ENCODE data around the gene QKI. TPM values are rescaled to one million over a fixed set of nuclear protein-coding genes. Genes with fewer than 3 reads are reported as not detected.

The QKI gene
- total and polyA plus RNA-seq, 8 donors: 136 to 195 (median 158) TPM

DNA sequence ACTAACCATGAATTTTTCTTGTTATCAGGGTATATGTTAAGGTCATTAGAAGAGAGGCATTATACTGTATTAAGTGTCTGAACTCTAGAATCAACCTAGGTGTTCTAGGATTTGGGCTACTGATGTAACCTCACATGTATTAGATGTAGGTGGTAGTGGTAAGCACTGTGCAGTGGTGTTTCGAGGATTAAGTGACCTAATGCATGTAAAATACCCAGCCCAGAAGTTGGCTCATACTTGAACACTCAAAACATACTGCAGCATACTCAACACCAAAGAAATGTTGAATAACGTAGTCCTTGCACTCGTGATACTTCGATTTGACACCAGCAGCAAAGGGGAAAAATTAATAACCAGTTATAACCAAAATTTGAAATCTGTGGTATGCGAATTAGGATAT lies 48.7 kb downstream of the QKI start:
- TF ChIP-seq, protein P1, sequence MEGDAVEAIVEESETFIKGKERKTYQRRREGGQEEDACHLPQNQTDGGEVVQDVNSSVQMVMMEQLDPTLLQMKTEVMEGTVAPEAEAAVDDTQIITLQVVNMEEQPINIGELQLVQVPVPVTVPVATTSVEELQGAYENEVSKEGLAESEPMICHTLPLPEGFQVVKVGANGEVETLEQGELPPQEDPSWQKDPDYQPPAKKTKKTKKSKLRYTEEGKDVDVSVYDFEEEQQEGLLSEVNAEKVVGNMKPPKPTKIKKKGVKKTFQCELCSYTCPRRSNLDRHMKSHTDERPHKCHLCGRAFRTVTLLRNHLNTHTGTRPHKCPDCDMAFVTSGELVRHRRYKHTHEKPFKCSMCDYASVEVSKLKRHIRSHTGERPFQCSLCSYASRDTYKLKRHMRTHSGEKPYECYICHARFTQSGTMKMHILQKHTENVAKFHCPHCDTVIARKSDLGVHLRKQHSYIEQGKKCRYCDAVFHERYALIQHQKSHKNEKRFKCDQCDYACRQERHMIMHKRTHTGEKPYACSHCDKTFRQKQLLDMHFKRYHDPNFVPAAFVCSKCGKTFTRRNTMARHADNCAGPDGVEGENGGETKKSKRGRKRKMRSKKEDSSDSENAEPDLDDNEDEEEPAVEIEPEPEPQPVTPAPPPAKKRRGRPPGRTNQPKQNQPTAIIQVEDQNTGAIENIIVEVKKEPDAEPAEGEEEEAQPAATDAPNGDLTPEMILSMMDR (IDR thresholded peaks at IDR 0.05): no peak

DNA sequence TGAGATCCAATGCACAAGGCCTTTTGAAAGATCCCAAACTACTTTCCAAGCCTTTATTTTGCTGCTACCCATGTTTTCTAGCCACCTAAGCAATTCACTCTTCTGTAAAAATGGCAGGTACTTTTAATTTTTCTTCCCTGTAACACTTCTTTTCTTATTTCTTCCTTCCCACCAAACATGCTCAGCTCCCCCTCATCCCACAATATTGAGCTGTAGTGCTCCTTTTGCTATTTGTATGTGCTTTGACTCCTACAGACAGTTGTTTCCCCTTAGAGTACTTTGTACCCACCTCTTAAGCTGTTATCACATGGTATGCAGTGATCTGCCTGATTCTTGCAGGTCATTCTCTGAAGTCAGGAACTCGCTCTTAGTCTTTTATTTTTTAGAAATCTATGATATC lies 49.3 kb downstream of the QKI start:
- Histone ChIP-seq H3K36me3 (no peaks in the 10 kb centered on the region), H3K9me3 (no peaks in the 10 kb centered on the region), H3K4me3 (no peak overlapping the region), H3K4me1 (peaks cover 8 to 55% of the 10 kb centered on the region in 2 donors), H3K27ac (no peak overlapping the region), H3K27me3 (no peaks in the 10 kb centered on the region)
- intact Hi-C loops (cut with DNase I): no loop called here
- ATAC-seq: no peak
- no peak for DNase-seq
- TF ChIP-seq, protein P1 (IDR thresholded peaks at IDR 0.05): no peak

More for the DNA sequence above, 48.7 kb downstream of the QKI start:
- Histone ChIP-seq H3K36me3 (no peaks in the 10 kb centered on the region), H3K4me3 (no peak overlapping the region), H3K27me3 (no peaks in the 10 kb centered on the region), H3K4me1 (peaks cover 10 to 55% of the 10 kb centered on the region in 2 donors), H3K9me3 (no peaks in the 10 kb centered on the region), H3K27ac (no peak overlapping the region)
- DNase-seq: no peak
- ATAC-seq: no peak
- intact Hi-C loops (cut with DNase I): no loop called here

DNA sequence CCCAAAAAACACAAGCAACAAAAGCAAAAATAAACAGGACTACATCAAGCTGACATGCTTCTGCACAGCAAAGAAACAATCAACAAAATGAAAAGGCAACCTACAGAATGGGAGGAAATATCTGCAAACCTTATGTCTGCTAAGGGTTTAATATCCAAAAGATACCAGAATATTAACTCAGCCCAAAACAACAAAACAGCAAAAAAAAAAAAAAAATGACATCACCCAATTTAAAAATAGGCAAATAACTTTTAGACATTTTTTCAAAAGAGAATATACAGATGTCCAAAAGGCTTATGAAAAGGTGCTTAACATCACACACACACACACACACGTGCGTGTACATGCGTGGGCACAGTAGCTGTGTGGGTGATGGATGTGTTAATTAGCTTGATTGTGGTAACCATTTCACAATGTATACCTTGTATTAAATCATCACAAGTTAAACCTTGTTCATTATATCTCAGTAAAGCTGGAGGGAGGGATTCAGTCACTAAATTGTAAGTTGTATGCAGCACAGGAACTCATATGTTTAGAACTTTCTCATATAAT lies 52.4 kb downstream of the QKI start:
- Histone ChIP-seq H3K27ac (no peak overlapping the region), H3K27me3 (no peaks in the 10 kb centered on the region), H3K4me1 (peaks cover 0 to 29% of the 10 kb centered on the region in 2 donors), H3K4me3 (no peak overlapping the region), H3K9me3 (peaks cover 0 to 10% of the 10 kb centered on the region in 2 donors), H3K36me3 (peaks cover 0 to 9% of the 10 kb centered on the region in 2 donors)
- no peak for ATAC-seq
- DNase-seq: no peak
- intact Hi-C loops (cut with DNase I): no loop called here
- TF ChIP-seq, protein P1 (IDR thresholded peaks at IDR 0.05): no peak

DNA sequence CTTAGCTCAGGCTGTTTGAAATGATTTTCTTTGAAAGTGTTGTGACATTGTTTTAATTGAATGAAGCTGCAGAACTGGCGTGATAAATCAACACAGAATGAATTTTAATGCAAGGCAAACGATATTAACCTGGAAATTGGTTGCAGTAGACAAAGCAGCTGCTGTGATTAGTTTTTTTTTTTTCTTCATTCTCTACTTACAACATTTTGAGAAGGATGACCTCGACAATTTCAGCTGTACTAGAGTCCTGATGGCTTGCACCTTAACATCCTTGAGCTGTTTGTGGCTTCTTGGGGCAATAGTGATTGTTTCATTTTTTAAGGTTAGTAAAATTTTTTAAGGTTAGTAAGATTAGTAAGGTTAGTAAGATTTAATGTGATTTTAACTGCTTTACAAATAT lies 54.2 kb downstream of the QKI start:
- Histone ChIP-seq H3K27ac (no peak overlapping the region), H3K27me3 (no peaks in the 10 kb centered on the region), H3K9me3 (peaks cover 0 to 10% of the 10 kb centered on the region in 2 donors), H3K36me3 (peaks cover 0 to 9% of the 10 kb centered on the region in 2 donors), H3K4me3 (no peak overlapping the region), H3K4me1 (peaks cover 0 to 29% of the 10 kb centered on the region in 2 donors)
- intact Hi-C loops (cut with DNase I): no loop called here
- ATAC-seq: no peak
- TF ChIP-seq, protein P1 (IDR thresholded peaks at IDR 0.05): no peak
- DNase-seq: no peak

DNA sequence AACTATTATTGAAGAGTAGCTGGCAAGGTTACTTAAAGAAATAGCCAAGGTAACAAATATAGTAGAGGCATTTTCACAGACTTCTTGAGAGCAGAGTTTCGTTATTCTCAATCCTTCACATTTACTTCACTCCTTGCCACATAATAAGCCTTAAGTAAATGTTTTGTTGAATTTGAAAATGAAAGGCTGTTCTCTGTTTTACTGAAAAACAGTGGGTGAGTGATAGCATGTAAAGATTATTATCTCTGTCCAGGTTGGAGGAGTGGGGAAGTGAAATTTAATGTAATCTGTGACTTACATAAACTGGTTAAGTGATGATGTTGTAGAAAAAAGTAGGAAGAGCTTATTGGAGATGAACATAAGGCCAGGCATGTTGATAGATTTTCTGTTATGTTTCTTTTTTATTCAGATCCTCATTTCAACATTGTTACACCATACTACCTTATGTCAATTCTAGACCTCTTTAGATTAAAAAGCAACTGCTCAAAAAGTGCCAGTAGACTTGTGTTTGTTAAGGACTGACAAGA lies 55.0 kb downstream of the QKI start:
- peaks cover 0 to 9% of the 10 kb centered on the region in 2 donors for H3K36me3 ChIP-seq
- no peak overlapping the region for H3K4me3 ChIP-seq
- peaks cover 0 to 29% of the 10 kb centered on the region in 2 donors for H3K4me1 ChIP-seq
- TF ChIP-seq, protein P1 (IDR thresholded peaks at IDR 0.05): no peak
- no peak overlapping the region for H3K27ac ChIP-seq
- no peaks in the 10 kb centered on the region for H3K27me3 ChIP-seq
- ATAC-seq: no peak
- intact Hi-C loops (cut with DNase I): no loop called here
- no peak for DNase-seq
- H3K9me3 ChIP-seq: peaks cover 0 to 10% of the 10 kb centered on the region in 2 donors
